Measurements from ENCODE around the gene CAMSAP2. TPM values are rescaled to one million over a fixed set of nuclear protein-coding genes. Genes with fewer than 3 reads are reported as not detected.

Gene CAMSAP2
- total and polyA plus RNA-seq, 2 of the 8 experiments (the other 6 are each of a cell fraction or from before 2014, with no cell fraction given) = 4.2 to 27.6 TPM

- DNase-seq (ENCODE audit: low read depth in 1 of 2, low spot score in 2 of 2) = no peak
- Histone ChIP-seq H2BK5ac (ENCODE audit: low read depth, low read length) (no peak overlapping the region), H3K18ac (ENCODE audit: extremely low read depth, low read length) (no peak overlapping the region), H3K27ac (ENCODE audit: low read depth, low read length) (no peak overlapping the region), H3K79me1 (ENCODE audit: low read depth, low read length) (peaks cover 7% of the 10 kb centered on the region), H3K4me2 (ENCODE audit: insufficient read depth in 1 of 2, low read depth in 2 of 2, low read length in 2 of 2) (no peak overlapping the region; a peak in 1 of 4 replicates), H2AFZ (ENCODE audit: low read length) (no peak overlapping the region), H3K9ac (replicated peaks in 1 of 4; ENCODE audit: extremely low read depth in 1 of 4, low read depth in 3 of 4, low read length in 3 of 4) (no peak overlapping the region), H4K20me1 (replicated peaks in 1 of 2; ENCODE audit: control insufficient read depth in 1 of 2, insufficient read depth in 2 of 2, low read length in 2 of 2) (peaks cover 0 to 3% of the 10 kb centered on the region in 2 experiments), H2BK15ac (ENCODE audit: low read length) (no peak overlapping the region), H3K36me3 (ENCODE audit: control insufficient read depth in 2 of 4, insufficient read depth in 4 of 4, low read length in 3 of 4) (no peaks in the 10 kb centered on the region), H2BK120ac (replicated peaks; ENCODE audit: low read depth, low read length) (no peak overlapping the region), H4K91ac (replicated peaks; ENCODE audit: insufficient read length, low read length) (no peak overlapping the region), H3K27me3 (replicated peaks in 1 of 4; ENCODE audit: control insufficient read depth in 3 of 4, extremely low read depth in 1 of 4, insufficient read depth in 3 of 4, low read length in 3 of 4) (no peaks in the 10 kb centered on the region), H2BK12ac (ENCODE audit: low read depth, low read length) (no peak overlapping the region), H4K5ac (ENCODE audit: insufficient read length, low read depth, low read length) (no peak overlapping the region), H3K79me2 (ENCODE audit: control insufficient read depth in 1 of 2, insufficient read depth in 2 of 2, low read length in 2 of 2) (peaks cover 0 to 25% of the 10 kb centered on the region in 2 experiments; a peak in 3 of 4 replicates), H3K14ac (ENCODE audit: insufficient read length) (no peak overlapping the region), H3K9me3 (ENCODE audit: insufficient read depth in 2 of 2, low read depth in 1 of 2, low read length in 1 of 2) (no peaks in the 10 kb centered on the region), H3K23ac (ENCODE audit: insufficient read length) (no peak overlapping the region), H3K4me1 (replicated peaks in 1 of 4; ENCODE audit: control insufficient read depth in 3 of 4, insufficient read depth in 4 of 4, low read length in 3 of 4) (peaks cover 13 to 34% (median 24%) of the 10 kb centered on the region in 4 experiments), H4K8ac (ENCODE audit: extremely low read depth, insufficient read depth, low read length) (no peak overlapping the region), H3K4ac (replicated peaks; ENCODE audit: insufficient read length, low read depth, low read length) (no peak overlapping the region), H3K56ac (replicated peaks; ENCODE audit: insufficient read length, low read depth, low read length) (no peak overlapping the region), H2BK20ac (ENCODE audit: low read length) (no peak overlapping the region), H2AK5ac (ENCODE audit: low read depth, low read length) (no peak overlapping the region), H3K4me3 (ENCODE audit: extremely low read depth in 1 of 4, insufficient read depth in 2 of 4, low read depth in 3 of 4, low read length in 4 of 4) (no peak overlapping the region), H3K23me2 (ENCODE audit: low read depth, low read length) (peaks cover 8% of the 10 kb centered on the region)
- ChIA-PET POLR2A (ENCODE audit: partially characterized antibody) (interaction anchor here (0.7 to 11.2 kb wide), 5 partner anchors 11 to 133 kb away, joined by 3 to 208 read pairs (median 31); no protein-coding TSS in a partner anchor), CTCF (ENCODE audit: partially characterized antibody) (interaction anchor here (0.7 to 8.6 kb wide), 9 partner anchors 10 to 267 kb away, joined by 3 to 47 read pairs (median 8); no protein-coding TSS in a partner anchor)
- TF ChIP-seq SIN3A (conservative IDR thresholded peaks at IDR 0.05 in 1 of 2, IDR thresholded peaks at IDR 0.05 in 1 of 2; ENCODE audit: low read depth in 1 of 2, low read length in 2 of 2) (no peak), KDM1A (IDR thresholded peaks at IDR 0.05; ENCODE audit: borderline replicate concordance, low read length) (no peak)
- FAIRE-seq = no peak
- 90% methylated on average over 2 of the region's 2 CpGs; no CpG with 5 or more reads in 1 of the 2 experiments for WGBS, 2 experiments (ENCODE audit: extremely low coverage in 1 of 2, insufficient coverage in 1 of 2, insufficient read length in 1 of 2, insufficient replicate concordance in 2 of 2, low coverage in 1 of 2, low lambda C conversion rate in 2 of 2, missing lambda C conversion rate in 1 of 2)
Observed at GRCh38 chr1:200889571-200889970, 150.9 kb downstream of the CAMSAP2 start.
